Psoas muscle (tissue), 8 donors: Measurements from ENCODE around the gene FASN. TPM values are rescaled to one million over a fixed set of nuclear protein-coding genes. Genes with fewer than 3 reads are reported as not detected.
A peak's percentile ranks its signal among the peaks of the same experiment; 100 is the strongest.

Experiments used
- ATAC-seq, 4 donors: fragments of 200-7000 bp; cut with Tn5 transposase; one replicate each; pipeline ENCODE4 v1.9.1; 2020; ENCODE audit warnings: moderate library complexity in 3 of 4, mild to moderate bottlenecking in 2 of 4
- DNase-seq, 2 donors: peaks; one replicate each; pipeline ENCODE4 v3.0.0-alpha.2; 2020
- H3K27ac ChIP-seq: fragments of 200-600 bp; one replicate; pipeline ENCODE4 v1.8.0; 2022
- H3K27me3 ChIP-seq, 3 donors: fragments of 200-600 bp in 1 of 3; one replicate each; pipeline versions ENCODE4 v1.6.1 to v1.8.0; 2013 to 2022; ENCODE audit warnings: low read length in 2 of 3, mild to moderate bottlenecking in 2 of 3, moderate library complexity in 1 of 3; ENCODE audit not compliant: insufficient read depth in 3 of 3
- H3K36me3 ChIP-seq, 2 donors: fragments of 200-600 bp in 1 of 2; one replicate each; pipeline versions ENCODE4 v1.6.1 to v1.8.0; 2013 to 2022; ENCODE audit warnings: low read depth in 1 of 2, mild to moderate bottlenecking in 1 of 2, moderate library complexity in 1 of 2; ENCODE audit not compliant: insufficient read depth in 1 of 2
- H3K4me1 ChIP-seq: fragments of 200-600 bp; one replicate; pipeline ENCODE4 v1.8.0; 2022
- H3K4me3 ChIP-seq: fragments of 200-600 bp; one replicate; pipeline ENCODE4 v1.8.0; 2022; ENCODE audit warnings: mild to moderate bottlenecking
- H3K9me3 ChIP-seq: fragments of 200-600 bp; one replicate; pipeline ENCODE4 v1.8.0; 2022
- WGBS, 3 donors: extraction: QIAGEN DNeasy Blood & Tissue Kit; methylation state at CpG; one replicate each; pipeline versions ENCODE4 v1.1.6 to v1.1.7; 2013; 5-methylcytosine and 5-hydroxymethylcytosine counted together
- intact Hi-C, 2 donors: fragments of 100-400 bp; cut with DNase I; formaldehyde crosslinking; loops; one replicate each; pipeline versions ENCODE4 v1.11.0 to v1.14.2; 2022
- polyA plus RNA-seq, 3 donors: library from polyadenylated mRNA; stranded (reverse); fragments of 200-250 nt; gene quantifications; one replicate each; pipeline ENCODE4 v1.2.3, GENCODE V29; 2013
- total RNA-seq, 4 donors: library from RNA; stranded (reverse); fragmentation: NEBNext Ultra II Directional in 2 of 4; extraction: Animal tissue kit (Norgen Biotek cat#: 25700) in 2 of 4; gene quantifications; one replicate each; pipeline versions ENCODE4 v1.2.1 to v1.2.4, GENCODE V29; 2021 to 2023
- TF ChIP-seq, protein P1 (sequence below): fragments of 200-600 bp; IDR thresholded peaks from one replicate; pipeline ENCODE4 v1.8.0; 2022; ENCODE audit warnings: antibody characterized with exemption
- donor health status: healthy with polysubstance abuse.
- donor health status: DM: no; HTN: no; CAD: no; lungs with moderate emphysema.
- donor health status: Bipolar disorder and iron deficiency.
- donor health status: healthy.
- donor health status: DM: yes; HTN: yes; CAD: no.
- donor health status: DM: no; HTN: no; CAD: no.
- donor health status: DM: no; HTN: no; CAD: no.
- donor health status: DM: yes; HTN: yes; CAD: no.

Gene FASN
- total and polyA plus RNA-seq, 7 donors, result 8.9 to 37.3 (median 22.7) TPM

DNA sequence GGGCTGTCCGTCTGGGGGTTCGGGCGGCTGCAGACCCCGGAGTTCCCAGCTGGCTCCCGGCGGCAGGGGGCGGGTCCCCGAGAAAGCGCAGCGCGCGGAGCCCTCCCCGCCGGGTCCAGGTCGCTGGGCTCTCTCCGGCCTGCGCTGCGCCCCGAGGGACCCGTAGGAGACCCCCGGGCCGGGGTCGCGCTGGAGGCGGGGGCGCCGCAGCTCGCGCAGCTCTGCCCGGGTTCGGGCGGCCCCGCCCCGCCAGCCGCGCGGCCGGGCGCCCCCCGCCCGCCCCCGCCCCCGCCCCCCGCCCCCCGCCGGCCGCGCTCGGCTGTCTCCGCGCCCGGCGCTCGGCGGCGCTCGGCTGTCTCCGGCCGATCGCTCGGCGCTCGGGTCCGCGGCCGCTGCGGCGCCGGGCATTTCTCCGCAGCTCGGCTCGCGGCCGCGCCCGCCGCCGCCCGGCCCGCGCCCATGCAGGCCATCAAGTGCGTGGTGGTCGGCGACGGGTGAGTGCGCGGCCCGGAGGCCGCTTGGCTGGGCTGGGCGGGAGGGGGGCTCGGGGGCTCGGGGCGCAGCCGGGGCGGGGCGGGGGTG lies 66.6 kb downstream of the FASN start, which contains the start of gene RAC3:
Gene RAC3, plus strand, starts transcription at position 376 of the 582 bp plus-strand sequence. Its CDS starts 84 bp downstream, at position 460.
- peaks cover 0 to 7% of the 10 kb centered on the region in 2 donors for H3K36me3 ChIP-seq
- peaks cover 20% of the 10 kb centered on the region for H3K4me1 ChIP-seq
- no peaks in the 10 kb centered on the region for H3K9me3 ChIP-seq
- no peak within 1 kb of the TSS for H3K27ac ChIP-seq
- peak within 1 kb of the TSS; percentile 63 for H3K4me3 ChIP-seq
- peak in 1 of 4 donors; percentile 2 for ATAC-seq
- H3K27me3 ChIP-seq, result peaks cover 0 to 17% (median 0%) of the 10 kb centered on the region in 3 donors
- intact Hi-C loops, result loop anchor here (2.0 to 10.0 kb wide), 3 partner anchors 71 to 273 kb away; no protein-coding TSS in a partner anchor
- 0 to 1% (median 1%) methylated on average over 20 to 81 of the region's 96 CpGs for WGBS, 3 donors
- TF ChIP-seq, protein P1, sequence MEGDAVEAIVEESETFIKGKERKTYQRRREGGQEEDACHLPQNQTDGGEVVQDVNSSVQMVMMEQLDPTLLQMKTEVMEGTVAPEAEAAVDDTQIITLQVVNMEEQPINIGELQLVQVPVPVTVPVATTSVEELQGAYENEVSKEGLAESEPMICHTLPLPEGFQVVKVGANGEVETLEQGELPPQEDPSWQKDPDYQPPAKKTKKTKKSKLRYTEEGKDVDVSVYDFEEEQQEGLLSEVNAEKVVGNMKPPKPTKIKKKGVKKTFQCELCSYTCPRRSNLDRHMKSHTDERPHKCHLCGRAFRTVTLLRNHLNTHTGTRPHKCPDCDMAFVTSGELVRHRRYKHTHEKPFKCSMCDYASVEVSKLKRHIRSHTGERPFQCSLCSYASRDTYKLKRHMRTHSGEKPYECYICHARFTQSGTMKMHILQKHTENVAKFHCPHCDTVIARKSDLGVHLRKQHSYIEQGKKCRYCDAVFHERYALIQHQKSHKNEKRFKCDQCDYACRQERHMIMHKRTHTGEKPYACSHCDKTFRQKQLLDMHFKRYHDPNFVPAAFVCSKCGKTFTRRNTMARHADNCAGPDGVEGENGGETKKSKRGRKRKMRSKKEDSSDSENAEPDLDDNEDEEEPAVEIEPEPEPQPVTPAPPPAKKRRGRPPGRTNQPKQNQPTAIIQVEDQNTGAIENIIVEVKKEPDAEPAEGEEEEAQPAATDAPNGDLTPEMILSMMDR, result no peak
- no peak for DNase-seq

DNA sequence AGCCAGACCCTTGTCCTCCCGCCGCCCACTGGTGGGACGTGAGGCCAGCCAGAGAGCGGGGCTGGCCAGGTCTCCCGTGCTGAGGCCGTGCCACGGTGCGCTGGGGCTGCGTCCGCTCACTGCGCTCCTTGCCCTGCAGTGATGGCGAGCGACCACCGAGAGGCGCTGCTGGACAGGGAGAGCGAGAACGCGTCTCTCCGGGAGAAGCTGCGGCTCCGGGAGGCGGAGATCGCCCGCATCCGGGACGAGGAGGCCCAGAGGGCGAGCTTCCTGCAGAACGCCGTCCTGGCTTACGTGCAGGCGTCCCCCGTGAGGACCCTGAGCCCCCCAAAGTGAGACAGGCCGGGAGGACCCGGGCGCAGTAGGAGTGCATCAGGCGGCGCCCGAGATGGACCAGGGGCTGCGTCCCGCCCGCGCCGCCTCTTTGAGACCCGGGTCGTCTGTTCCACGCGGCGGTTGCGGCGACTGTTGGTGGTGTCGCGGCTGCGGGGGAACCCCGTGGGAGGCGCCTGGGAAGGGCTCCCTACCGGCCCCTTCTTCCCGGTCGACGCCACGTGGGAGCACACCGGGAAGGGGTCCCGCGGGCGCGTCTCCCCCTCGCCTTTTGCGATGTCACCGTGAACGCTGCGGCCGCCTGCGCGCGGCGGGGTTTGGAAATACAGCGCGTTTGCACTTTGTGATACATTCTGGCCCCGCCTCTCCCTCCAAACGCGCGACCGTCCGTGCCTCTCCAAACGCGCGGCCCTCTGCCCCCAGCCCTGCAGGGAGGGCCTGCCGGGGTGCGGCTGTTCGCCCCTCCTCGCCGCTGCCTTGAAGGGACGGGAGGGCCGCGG lies 67.3 kb downstream of the FASN start:
- peak; percentile 87 to 94 for DNase-seq
- H3K27ac ChIP-seq, result no peak overlapping the region
- intact Hi-C loops, result loop anchor here (1.0 to 10.0 kb wide), 4 partner anchors 72 to 274 kb away; no protein-coding TSS in a partner anchor
- peak overlapping the region; percentile 63 for H3K4me3 ChIP-seq
- H3K27me3 ChIP-seq, result peaks cover 0 to 17% (median 0%) of the 10 kb centered on the region in 3 donors
- peaks cover 12% of the 10 kb centered on the region for H3K4me1 ChIP-seq
- peak; percentile 84 to 96 (median 92) for ATAC-seq
- TF ChIP-seq, protein P1, result peak; percentile 98
- 2 to 3% (median 3%) methylated on average over 61 to 94 of the region's 94 CpGs for WGBS, 3 donors
- no peaks in the 10 kb centered on the region for H3K9me3 ChIP-seq
- H3K36me3 ChIP-seq, result peaks cover 0 to 7% of the 10 kb centered on the region in 2 donors

DNA sequence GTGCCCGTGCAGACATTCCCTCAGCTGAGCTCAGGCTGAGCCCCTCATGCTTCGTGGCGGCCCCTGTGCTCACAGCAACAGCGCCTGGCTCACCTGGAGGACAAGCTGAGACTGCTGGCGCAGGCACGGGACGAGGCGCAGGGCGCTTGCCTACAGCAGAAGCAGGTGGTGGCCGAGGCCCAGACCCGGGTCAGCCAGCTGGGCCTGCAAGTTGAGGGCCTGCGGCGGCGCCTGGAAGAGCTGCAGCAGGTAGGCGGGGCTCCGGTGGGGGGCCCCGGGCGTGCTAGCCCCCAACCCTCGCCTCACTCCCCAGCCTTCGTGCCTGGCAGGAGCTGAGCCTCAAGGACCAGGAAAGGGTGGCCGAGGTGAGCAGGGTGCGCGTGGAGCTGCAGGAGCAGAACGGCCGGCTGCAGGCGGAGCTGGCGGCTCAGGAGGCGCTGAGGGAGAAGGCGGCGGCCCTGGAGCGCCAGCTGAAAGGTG lies 68.0 kb downstream of the FASN start:
- peak overlapping the region; percentile 63 for H3K4me3 ChIP-seq
- ATAC-seq, result peak; percentile 1 to 27 (median 20)
- TF ChIP-seq, protein P1, result no peak
- DNase-seq, result no peak
- no peak overlapping the region for H3K27ac ChIP-seq
- H3K27me3 ChIP-seq, result peaks cover 0 to 17% (median 0%) of the 10 kb centered on the region in 3 donors
- H3K36me3 ChIP-seq, result peaks cover 0 to 1% of the 10 kb centered on the region in 2 donors
- H3K4me1 ChIP-seq, result peaks cover 12% of the 10 kb centered on the region
- 64 to 67% (median 66%) methylated on average over 28 to 31 of the region's 31 CpGs for WGBS, 3 donors
- H3K9me3 ChIP-seq, result no peaks in the 10 kb centered on the region
- intact Hi-C loops, result loop anchor here (1.0 to 10.0 kb wide), 5 partner anchors 72 to 302 kb away; partner anchors contain the start of gene SECTM1 (in 1 of the 2)

DNA sequence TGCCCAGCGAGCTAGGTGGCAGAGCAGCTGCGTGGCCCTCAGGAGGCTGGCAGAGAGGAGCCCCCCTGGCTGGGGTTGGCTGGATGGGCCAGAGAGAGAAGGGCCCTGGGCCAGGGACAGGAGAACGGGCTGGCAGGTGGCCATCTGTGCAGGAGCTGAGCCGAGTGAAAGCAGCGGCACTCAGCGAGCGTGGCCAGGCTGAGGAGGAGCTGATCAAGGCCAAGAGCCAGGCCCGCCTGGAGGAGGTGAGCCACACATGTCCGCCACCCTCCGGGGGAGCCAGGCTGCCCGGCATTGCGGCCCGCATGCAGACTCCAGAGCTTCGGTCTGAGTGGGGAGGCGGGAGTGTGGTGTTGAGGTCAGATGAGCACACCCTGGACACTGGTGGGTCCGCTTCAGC lies 68.6 kb downstream of the FASN start:
- TF ChIP-seq, protein P1, result no peak
- H3K36me3 ChIP-seq, result no peaks in the 10 kb centered on the region
- H3K4me1 ChIP-seq, result peaks cover 14% of the 10 kb centered on the region
- ATAC-seq, result no peak
- no peak overlapping the region for H3K4me3 ChIP-seq
- intact Hi-C loops, result loop anchor here in 1 of 2 donors (5.0 kb wide), 1 partner anchor 303 kb away; the partner anchor contains the start of gene SECTM1
- H3K27me3 ChIP-seq, result peaks cover 0 to 17% (median 0%) of the 10 kb centered on the region in 3 donors
- 87 to 92% (median 88%) methylated on average over 16 of the region's 16 CpGs for WGBS, 3 donors
- no peaks in the 10 kb centered on the region for H3K9me3 ChIP-seq
- DNase-seq, result no peak
- H3K27ac ChIP-seq, result no peak overlapping the region
